PC-3 (cell line): ENCODE data around the gene PAGE2B.
"Not testable (repeated sequence)": the region's sequence is repeated elsewhere in the genome, so short reads cannot be mapped to it uniquely, and the experiment has no call there.

Experiments
- EZH2 ChIP-seq: fragments of 300-600 bp; sonication (generic); IDR thresholded peaks from one replicate; pipeline ENCODE4 v1.6.1; 2017; ENCODE audit warnings: antibody characterized with exemption, mild to moderate bottlenecking, low read length; ENCODE audit not compliant: unreplicated experiment
- EZH2phosphoT487 ChIP-seq: fragments of 300-600 bp; sonication (generic); IDR thresholded peaks from 2 replicates; pipeline ENCODE4 v1.6.1; 2018; ENCODE audit warnings: mild to moderate bottlenecking, antibody characterized with exemption, low read length, borderline replicate concordance
- TF ChIP-seq, protein P1 (sequence below): fragments of 300-600 bp; sonication (generic); conservative IDR thresholded peaks from 2 replicates; pipeline ENCODE4 v1.5.1; 2017; ENCODE audit warnings: antibody characterized with exemption, low read depth, mild to moderate bottlenecking, low read length

GRCh38 chrX:55067180-55067579 lies 7.7 kb upstream of the PAGE2B start:
- not testable (repeated sequence) for TF ChIP-seq EZH2, EZH2phosphoT487
- TF ChIP-seq, protein P1, sequence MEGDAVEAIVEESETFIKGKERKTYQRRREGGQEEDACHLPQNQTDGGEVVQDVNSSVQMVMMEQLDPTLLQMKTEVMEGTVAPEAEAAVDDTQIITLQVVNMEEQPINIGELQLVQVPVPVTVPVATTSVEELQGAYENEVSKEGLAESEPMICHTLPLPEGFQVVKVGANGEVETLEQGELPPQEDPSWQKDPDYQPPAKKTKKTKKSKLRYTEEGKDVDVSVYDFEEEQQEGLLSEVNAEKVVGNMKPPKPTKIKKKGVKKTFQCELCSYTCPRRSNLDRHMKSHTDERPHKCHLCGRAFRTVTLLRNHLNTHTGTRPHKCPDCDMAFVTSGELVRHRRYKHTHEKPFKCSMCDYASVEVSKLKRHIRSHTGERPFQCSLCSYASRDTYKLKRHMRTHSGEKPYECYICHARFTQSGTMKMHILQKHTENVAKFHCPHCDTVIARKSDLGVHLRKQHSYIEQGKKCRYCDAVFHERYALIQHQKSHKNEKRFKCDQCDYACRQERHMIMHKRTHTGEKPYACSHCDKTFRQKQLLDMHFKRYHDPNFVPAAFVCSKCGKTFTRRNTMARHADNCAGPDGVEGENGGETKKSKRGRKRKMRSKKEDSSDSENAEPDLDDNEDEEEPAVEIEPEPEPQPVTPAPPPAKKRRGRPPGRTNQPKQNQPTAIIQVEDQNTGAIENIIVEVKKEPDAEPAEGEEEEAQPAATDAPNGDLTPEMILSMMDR, result not testable (repeated sequence)
